LNCAP (cell line): ENCODE measurements around the gene PRKAR1A.
A peak's percentile ranks its signal among the peaks of the same experiment; 100 is the strongest.

Experiments
- CTCF ChIP-seq: fragments of 450-650 bp; IDR thresholded peaks from 2 replicates; pipeline ENCODE4 v1.5.1; 2017; ENCODE audit warnings: mild to moderate bottlenecking

The PRKAR1A gene

GRCh38 chr17:68512247-68512959, at the start of gene PRKAR1A:
Gene PRKAR1A (plus strand): TSS chr17:68512430. CDS start chr17:68515400, 2,970 bp downstream.
- no peak for TF ChIP-seq CTCF

DNA sequence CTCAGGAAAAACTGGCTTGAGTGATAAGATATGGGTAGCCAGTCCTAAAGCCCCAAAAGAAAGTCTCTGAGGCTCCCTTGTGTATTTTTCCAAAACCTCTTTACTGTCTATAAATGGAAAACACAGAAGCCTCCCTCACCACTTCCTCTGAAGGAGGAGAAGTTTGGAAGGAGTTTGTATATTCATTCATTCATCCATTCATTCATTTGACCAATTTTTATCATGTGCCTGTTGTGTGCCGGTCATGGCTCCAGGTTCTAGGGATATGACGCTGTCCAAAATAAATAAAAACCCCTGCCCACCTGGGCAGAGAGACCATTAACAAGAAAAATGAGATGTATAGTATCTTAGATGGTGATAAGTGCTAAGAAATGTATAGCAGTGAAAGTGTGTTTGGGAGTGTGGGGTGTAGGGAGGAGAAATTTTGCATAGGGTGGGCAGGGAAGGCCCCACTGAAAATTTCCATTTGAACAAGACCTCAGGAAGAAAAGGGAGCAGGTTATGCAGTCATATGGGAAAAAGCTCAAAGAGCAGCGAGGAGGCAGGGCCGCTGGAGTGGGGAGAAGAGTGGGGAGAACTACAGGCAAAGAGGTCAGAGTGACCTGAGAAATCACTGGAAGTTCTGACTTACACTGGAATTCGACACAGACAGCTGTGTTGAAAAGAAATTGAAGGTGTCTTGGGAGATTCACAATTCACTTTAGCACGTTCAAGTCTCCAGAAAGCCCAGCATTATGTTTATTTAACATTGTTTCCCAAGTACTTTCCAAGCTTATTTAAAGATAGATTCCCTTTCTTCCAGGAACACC, 48.8 kb upstream of the PRKAR1A start:
- TF ChIP-seq CTCF: 0 out of 2 replicates have a peak, but pooled peaks have one; percentile 18

DNA sequence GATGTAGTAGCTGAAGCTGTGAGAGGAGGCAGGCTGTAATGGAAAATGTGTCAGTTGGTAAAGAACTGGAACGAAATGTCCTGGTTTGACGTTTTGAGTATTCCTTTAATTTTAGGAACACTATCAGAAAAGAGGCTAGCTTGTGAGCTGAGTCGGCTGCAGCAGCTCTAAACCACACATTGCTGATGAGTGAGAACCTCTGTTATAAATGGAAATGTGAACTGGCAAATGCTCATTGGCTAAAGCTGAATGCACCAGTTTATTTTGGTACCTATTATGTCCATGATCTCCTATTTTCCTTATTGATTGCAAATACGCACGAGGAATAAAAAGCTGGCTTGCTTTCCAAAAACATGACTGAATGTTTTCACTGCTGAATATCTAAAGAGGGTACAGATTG, 43.9 kb upstream of the PRKAR1A start:
- no peak for TF ChIP-seq CTCF

GRCh38 chr17:68468788-68469187, 43.4 kb upstream of the PRKAR1A start:
- TF ChIP-seq CTCF: no peak

GRCh38 chr17:68470961-68471360, 41.3 kb upstream of the PRKAR1A start:
- TF ChIP-seq CTCF: no peak

- no peak for TF ChIP-seq CTCF
Measured at GRCh38 chr17:68480885-68481284, 31.3 kb upstream of the PRKAR1A start.

DNA sequence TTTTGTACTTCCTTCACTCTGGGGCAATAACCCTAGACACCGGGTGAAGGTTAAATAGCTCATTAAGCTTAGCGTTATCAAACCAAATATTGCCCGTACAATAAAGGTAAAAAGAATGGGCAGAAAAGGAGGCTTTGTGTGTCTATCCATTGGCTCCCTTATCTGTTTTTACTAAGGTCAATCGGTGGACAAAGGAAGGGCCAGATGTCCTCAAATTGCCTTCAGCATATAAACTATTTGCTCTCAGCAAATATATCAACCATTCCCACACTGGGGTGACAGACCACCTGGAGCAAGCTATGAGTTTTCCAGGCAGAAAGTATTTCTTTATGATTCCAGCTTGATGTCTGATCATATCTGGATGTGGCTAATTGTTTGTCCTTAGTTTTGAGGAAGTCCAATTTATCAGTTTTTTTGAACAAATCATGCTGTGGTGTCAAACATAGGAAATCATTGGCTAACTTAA, 29.6 kb upstream of the PRKAR1A start:
- no peak for TF ChIP-seq CTCF
